Ovary (tissue), 10 donors: Measurements from ENCODE around the gene LCMT2. TPM values are rescaled to one million over a fixed set of nuclear protein-coding genes. Genes with fewer than 3 reads are reported as not detected.
A peak's percentile ranks its signal among the peaks of the same experiment; 100 is the strongest.

ENCODE experiments used
- DNase-seq, 5 donors: peaks; one replicate each; pipeline ENCODE4 v3.0.0-alpha.2; 2019 to 2020
- H3K27ac ChIP-seq, 2 donors: fragments of 200-600 bp; one replicate each; pipeline versions ENCODE4 v1.5.1 to v1.8.0; 2019 to 2022
- H3K27me3 ChIP-seq: fragments of 200-600 bp; one replicate; pipeline ENCODE4 v1.8.0; 2022
- H3K36me3 ChIP-seq: fragments of 200-600 bp; sonication (generic); one replicate; pipeline ENCODE4 v1.5.1; 2019
- H3K4me1 ChIP-seq: one replicate; pipeline ENCODE4 v1.8.1; 2013; ENCODE audit warnings: mild to moderate bottlenecking, moderate library complexity; ENCODE audit not compliant: insufficient read depth
- H3K4me3 ChIP-seq: fragments of 200-600 bp; sonication (generic); one replicate; pipeline ENCODE4 v1.5.1; 2017
- H3K9me3 ChIP-seq, 2 donors: fragments of 200-600 bp in 1 of 2; sonication (generic) in 1 of 2; one replicate each; pipeline versions ENCODE4 v1.5.1 to v1.8.1; 2013 to 2019; ENCODE audit warnings: mild to moderate bottlenecking in 1 of 2, moderate library complexity in 1 of 2
- EP300 ChIP-seq: sonication (generic); formaldehyde crosslinking; IDR thresholded peaks from one replicate; pipeline ENCODE4 v1.6.1; 2017; ENCODE audit warnings: antibody characterized with exemption
- POLR2A ChIP-seq: fragments of 450-650 bp; IDR thresholded peaks from one replicate; pipeline ENCODE4 v1.6.1; 2017; ENCODE audit warnings: antibody characterized with exemption, mild to moderate bottlenecking, moderate library complexity
- WGBS, 3 donors: extraction: QIAGEN DNeasy Blood & Tissue Kit in 1 of 3; methylation state at CpG; one replicate each; pipeline versions ENCODE4 v1.1.5 to v1.1.7; 2013 to 2017; 5-methylcytosine and 5-hydroxymethylcytosine counted together
- intact Hi-C, 4 donors: fragments of 100-400 bp; cut with DNase I; formaldehyde crosslinking; loops; one replicate each; pipeline versions ENCODE4 v1.11.0 to v1.15.1; 2022 to 2023
- long read RNA-seq, 3 donors: library from polyadenylated mRNA in 2 of 3; unstranded in 2 of 3; transcript quantifications; one replicate each; pipeline ENCODE4 v2.0.0 and lab custom pipeline, GENCODE V29; 2021 to 2026
- polyA plus RNA-seq, 2 donors: library from polyadenylated mRNA; stranded (reverse); fragments of 200-250 nt in 1 of 2; fragments of 350-450 nt in 1 of 2; fragmentation: Illumina TruSeq in 1 of 2; extraction: RNeasy Lipid Tissue Mini Kit (QIAGEN cat#74804) in 1 of 2; gene quantifications; one replicate each; pipeline ENCODE4 v1.2.3, GENCODE V29; 2013 to 2014
- total RNA-seq, 7 donors: library from RNA; depleted of rRNA in 2 of 7; stranded (reverse); fragments of >200 nt in 2 of 7; fragmentation: NEBNext Ultra II Directional in 3 of 7; extraction: Animal tissue kit (Norgen Biotek cat#: 25700) in 3 of 7; gene quantifications; one replicate each; pipeline versions ENCODE4 v1.1.0 to v1.2.4, GENCODE V29; 2016 to 2023
- TF ChIP-seq, protein P1 (sequence below), 3 donors: fragments of 450-650 bp in 2 of 3; fragments of 200-600 bp in 1 of 3; IDR thresholded peaks; one replicate each; pipeline versions ENCODE4 v1.5.1 to v1.8.0; 2016 to 2022; ENCODE audit warnings: antibody characterized with exemption in 3 of 3, mild to moderate bottlenecking in 1 of 3
- donor health status: DM: no; HTN: no; CAD: no; lungs with moderate emphysema.
- donor health status: DM: no; HTN: no; CAD: no.
- donor health status: Bipolar disorder and iron deficiency.
- donor health status: DM: yes; HTN: yes; CAD: no.
- donor health status: DM: no; HTN: no; CAD: no.
- donor health status: DM: yes; HTN: yes; CAD: no.

Gene LCMT2
- total RNA-seq (10 to 100 TPM in 4 of 7 donors, 1 to 10 TPM in 3; 4.4 to 13.4 (median 10.6) TPM), polyA plus RNA-seq (1 to 10 TPM; 4.6 to 7.9 TPM)
- long read RNA-seq, donor 1, full-length matches to known transcripts = 22 of 22 reads
- long read RNA-seq, donor 1, partial matches to known transcripts = 0 of 22 reads
- long read RNA-seq, donor 1, other reads (novel, unspliced or antisense) = 0 of 22 reads
- long read RNA-seq, donor 2, full-length matches to known transcripts = 32 of 81 reads
- long read RNA-seq, donor 2, partial matches to known transcripts = 9 of 81 reads
- long read RNA-seq, donor 2, other reads (novel, unspliced or antisense) = 40 of 81 reads
- long read RNA-seq, donor 3, full-length matches to known transcripts = 12 of 12 reads
- long read RNA-seq, donor 3, partial matches to known transcripts = 0 of 12 reads
- long read RNA-seq, donor 3, other reads (novel, unspliced or antisense) = 0 of 12 reads

DNA sequence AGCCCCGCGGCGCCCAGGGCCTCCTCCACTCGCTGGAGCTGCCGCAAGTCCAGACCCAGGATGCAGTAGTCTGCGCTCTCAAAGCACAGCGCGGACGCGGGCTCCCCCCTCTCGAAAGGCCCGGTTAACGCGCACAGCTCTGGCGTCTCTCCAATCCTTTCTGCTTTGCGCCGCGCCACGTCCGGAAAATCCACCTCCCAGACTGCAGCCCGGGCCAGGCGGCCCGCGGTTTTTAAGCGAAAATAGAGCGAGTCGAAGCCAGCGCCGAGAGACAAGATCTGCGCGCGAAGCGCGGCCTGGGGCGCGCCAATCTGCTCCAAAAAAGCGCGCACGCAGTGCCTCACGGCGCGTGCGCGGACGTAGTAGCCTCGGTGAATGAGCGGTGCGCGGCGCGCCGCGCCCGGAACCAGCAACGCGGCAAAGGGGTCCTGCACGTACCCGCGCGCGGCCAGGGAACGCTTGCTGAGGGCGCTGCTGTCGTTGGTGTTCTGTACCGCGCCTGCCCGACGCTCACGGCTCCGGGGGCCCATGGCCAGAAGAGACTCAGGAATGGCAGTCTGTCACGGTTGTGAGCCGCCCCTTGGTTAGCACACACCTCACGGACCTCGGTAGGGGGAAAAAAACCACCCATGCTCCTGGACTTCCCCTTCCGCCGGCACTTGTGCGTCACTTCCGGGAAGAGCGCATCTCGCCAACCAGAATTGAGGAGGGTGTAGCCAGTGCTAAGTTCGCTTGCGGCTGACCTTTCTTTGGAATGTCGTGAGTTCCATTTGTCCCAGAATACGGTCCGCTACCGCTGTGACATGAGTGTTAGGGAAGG lies at the start of gene LCMT2:
TSS of gene LCMT2 (minus strand) at position 614 of the 820 bp plus-strand sequence. CDS start at position 530, 84 bp downstream.
- H3K4me3 ChIP-seq = peak within 1 kb of the TSS; percentile 87
- no peaks in the 10 kb centered on the region for H3K27me3 ChIP-seq
- TF ChIP-seq POLR2A (peak; percentile 60), EP300 (peak; percentile 32)
- TF ChIP-seq, protein P1, sequence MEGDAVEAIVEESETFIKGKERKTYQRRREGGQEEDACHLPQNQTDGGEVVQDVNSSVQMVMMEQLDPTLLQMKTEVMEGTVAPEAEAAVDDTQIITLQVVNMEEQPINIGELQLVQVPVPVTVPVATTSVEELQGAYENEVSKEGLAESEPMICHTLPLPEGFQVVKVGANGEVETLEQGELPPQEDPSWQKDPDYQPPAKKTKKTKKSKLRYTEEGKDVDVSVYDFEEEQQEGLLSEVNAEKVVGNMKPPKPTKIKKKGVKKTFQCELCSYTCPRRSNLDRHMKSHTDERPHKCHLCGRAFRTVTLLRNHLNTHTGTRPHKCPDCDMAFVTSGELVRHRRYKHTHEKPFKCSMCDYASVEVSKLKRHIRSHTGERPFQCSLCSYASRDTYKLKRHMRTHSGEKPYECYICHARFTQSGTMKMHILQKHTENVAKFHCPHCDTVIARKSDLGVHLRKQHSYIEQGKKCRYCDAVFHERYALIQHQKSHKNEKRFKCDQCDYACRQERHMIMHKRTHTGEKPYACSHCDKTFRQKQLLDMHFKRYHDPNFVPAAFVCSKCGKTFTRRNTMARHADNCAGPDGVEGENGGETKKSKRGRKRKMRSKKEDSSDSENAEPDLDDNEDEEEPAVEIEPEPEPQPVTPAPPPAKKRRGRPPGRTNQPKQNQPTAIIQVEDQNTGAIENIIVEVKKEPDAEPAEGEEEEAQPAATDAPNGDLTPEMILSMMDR (IDR thresholded peaks at IDR 0.05) = no peak
- no peaks in the 10 kb centered on the region for H3K36me3 ChIP-seq
- H3K9me3 ChIP-seq = no peaks in the 10 kb centered on the region
- 0 to 1% (median 0%) methylated on average over 69 to 86 of the region's 86 CpGs for WGBS, 3 donors
- peaks cover 10% of the 10 kb centered on the region for H3K4me1 ChIP-seq
- peak; percentile 88 to 94 (median 90) for DNase-seq
- intact Hi-C loops = no loop called here
- peak within 1 kb of the TSS; percentile 79 to 92 for H3K27ac ChIP-seq

DNA sequence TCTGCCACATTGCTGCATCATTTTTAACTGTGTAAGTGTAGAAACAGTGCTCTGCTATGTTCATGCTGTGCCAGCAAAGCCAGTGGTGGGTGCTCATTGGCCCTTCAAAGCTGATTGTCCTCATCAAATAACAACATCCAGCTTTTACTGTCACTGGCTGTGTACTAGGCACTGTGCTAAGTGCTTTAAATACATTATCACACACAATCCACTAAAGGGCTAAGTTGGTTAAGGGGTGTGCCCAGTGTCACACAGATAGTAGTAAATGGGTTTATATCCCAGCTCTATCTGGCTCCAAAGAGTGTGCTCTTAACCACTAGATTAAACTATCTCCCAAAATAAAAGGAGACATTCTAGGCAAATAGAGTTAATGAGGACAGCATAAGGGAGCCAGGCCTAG lies 48.2 kb upstream of the LCMT2 start:
- H3K4me1 ChIP-seq = no peaks in the 10 kb centered on the region
- intact Hi-C loops = no loop called here
- no peaks in the 10 kb centered on the region for H3K27me3 ChIP-seq
- TF ChIP-seq POLR2A (no peak), EP300 (no peak)
- TF ChIP-seq, protein P1 (IDR thresholded peaks at IDR 0.05) = no peak
- H3K9me3 ChIP-seq = no peaks in the 10 kb centered on the region
- no peak overlapping the region for H3K4me3 ChIP-seq
- H3K36me3 ChIP-seq = no peaks in the 10 kb centered on the region
- DNase-seq = no peak
- H3K27ac ChIP-seq = no peak overlapping the region

DNA sequence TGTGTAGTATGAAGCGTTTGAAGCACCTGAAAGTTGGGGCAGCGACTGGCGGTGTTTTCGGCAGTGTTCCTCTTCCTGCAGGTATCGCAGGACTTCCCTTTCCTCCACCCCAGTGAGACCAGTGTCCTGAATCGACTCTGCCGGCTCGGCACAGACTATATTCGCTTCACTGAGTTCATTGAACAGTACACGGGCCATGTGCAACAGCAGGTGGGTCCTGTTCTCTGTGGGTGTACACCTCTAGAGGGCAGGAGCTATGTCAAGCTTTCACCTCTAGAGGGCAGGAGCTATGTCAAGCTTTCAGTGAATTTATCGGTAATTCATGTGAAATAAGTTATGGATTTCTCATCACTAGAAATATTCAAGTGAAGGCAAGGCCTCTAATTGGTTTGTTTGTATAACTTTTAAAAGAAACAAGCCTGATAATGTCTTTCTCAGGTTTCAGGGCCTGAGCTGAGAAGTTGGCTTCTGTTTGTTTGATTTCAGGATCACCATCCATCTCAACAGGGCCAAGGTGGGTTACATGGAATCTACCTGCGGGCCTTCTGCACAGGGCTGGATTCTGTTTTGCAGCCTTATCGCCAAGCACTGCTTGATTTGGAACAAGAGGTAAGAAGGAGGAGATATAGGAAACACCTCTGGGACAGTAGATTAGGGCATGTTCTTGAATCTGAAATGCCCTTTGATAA lies 45.8 kb upstream of the LCMT2 start:
- no peak overlapping the region for H3K27ac ChIP-seq
- H3K27me3 ChIP-seq = no peaks in the 10 kb centered on the region
- WGBS, 3 donors = 84 to 86% (median 84%) methylated on average over 13 of the region's 13 CpGs
- no peaks in the 10 kb centered on the region for H3K36me3 ChIP-seq
- H3K9me3 ChIP-seq = no peaks in the 10 kb centered on the region
- no peak for DNase-seq
- H3K4me1 ChIP-seq = no peaks in the 10 kb centered on the region
- H3K4me3 ChIP-seq = no peak overlapping the region
- TF ChIP-seq EP300 (no peak), POLR2A (no peak)
- TF ChIP-seq, protein P1 (IDR thresholded peaks at IDR 0.05) = peak in 1 of 3 donors; percentile 21
- intact Hi-C loops = no loop called here
